Spleen (tissue), 11 donors: ENCODE data around the gene PGS1. TPM values are rescaled to one million over a fixed set of nuclear protein-coding genes. Genes with fewer than 3 reads are reported as not detected.

ENCODE experiments used
- DNase-seq: peaks from one replicate; pipeline ENCODE4 v3.0.0-alpha.2; 2020
- H3K27ac ChIP-seq, 8 donors: fragments of 200-600 bp; sonication (generic) in 7 of 8; 1 replicate in 4 of 8; 2 replicates in 4 of 8; pipeline versions ENCODE4 v1.5.0 to v1.8.0; 2016 to 2021; ENCODE audit warnings: inconsistent platforms in 4 of 8, mild to moderate bottlenecking in 4 of 8, moderate library complexity in 1 of 8
- H3K27me3 ChIP-seq, 7 donors: fragments of 200-600 bp; sonication (generic) in 6 of 7; replicated peaks in 1 of 7; 1 replicate in 4 of 7; 2 replicates in 3 of 7; pipeline versions ENCODE4 v1.5.0 to v1.8.0; 2016 to 2021; ENCODE audit warnings: inconsistent platforms in 3 of 7, mild to moderate bottlenecking in 1 of 7
- H3K36me3 ChIP-seq, 6 donors: fragments of 200-600 bp; sonication (generic) in 5 of 6; 1 replicate in 4 of 6; 2 replicates in 2 of 6; pipeline versions ENCODE4 v1.5.0 to v1.8.0; 2016 to 2021; ENCODE audit warnings: inconsistent platforms in 2 of 6
- H3K4me1 ChIP-seq, 6 donors: fragments of 200-600 bp; sonication (generic) in 5 of 6; 1 replicate in 3 of 6; 2 replicates in 3 of 6; pipeline versions ENCODE4 v1.5.0 to v1.8.0; 2016 to 2021; ENCODE audit warnings: inconsistent platforms in 3 of 6
- H3K4me3 ChIP-seq, 8 donors: fragments of 200-600 bp; sonication (generic) in 7 of 8; 1 replicate in 4 of 8; 2 replicates in 4 of 8; pipeline versions ENCODE4 v1.5.0 to v1.8.0; 2016 to 2021; ENCODE audit warnings: inconsistent platforms in 4 of 8, mild to moderate bottlenecking in 4 of 8, moderate library complexity in 2 of 8
- H3K9me3 ChIP-seq, 8 donors: fragments of 200-600 bp; sonication (generic) in 7 of 8; 1 replicate in 4 of 8; 2 replicates in 4 of 8; pipeline versions ENCODE4 v1.5.0 to v1.8.0; 2016 to 2021; ENCODE audit warnings: inconsistent platforms in 4 of 8
- CTCF ChIP-seq, 11 experiments: fragments of 200-600 bp in 7 of 11; fragments of 450-650 bp in 4 of 11; sonication (generic) in 4 of 11; IDR thresholded peaks in 8 of 11; conservative IDR thresholded peaks in 3 of 11; 1 replicate in 7 of 11; 2 replicates in 4 of 11; pipeline versions ENCODE4 v1.4.0 to v1.8.0; 2016 to 2021; ENCODE audit warnings: antibody characterized with exemption in 11 of 11, inconsistent platforms in 4 of 11, mild to moderate bottlenecking in 1 of 11
- POLR2A ChIP-seq, 3 donors: fragments of 450-650 bp; IDR thresholded peaks; one replicate each; pipeline ENCODE4 v1.5.1; 2017; ENCODE audit warnings: antibody characterized with exemption in 3 of 3, mild to moderate bottlenecking in 1 of 3
- POLR2AphosphoS5 ChIP-seq, 3 donors: sonication (generic); formaldehyde crosslinking; IDR thresholded peaks; one replicate each; pipeline ENCODE4 v1.5.1; 2017; ENCODE audit warnings: antibody characterized with exemption in 3 of 3
- WGBS, 5 donors: extraction: QIAGEN DNeasy Blood & Tissue Kit in 3 of 5; methylation state at CpG; one replicate each; pipeline versions ENCODE4 v1.1.5 to v1.1.7; 2013 to 2018; 5-methylcytosine and 5-hydroxymethylcytosine counted together
- intact Hi-C: fragments of 100-400 bp; cut with DNase I; formaldehyde crosslinking; loops from one replicate; pipeline ENCODE4 v1.15.0; 2023; ENCODE audit warnings: low total_unique reads
- polyA plus RNA-seq, 3 donors: library from polyadenylated mRNA; stranded (reverse); fragments of 200-250 nt; gene quantifications; one replicate each; pipeline ENCODE4 v1.2.1, GENCODE V29; 2013
- total RNA-seq, 7 donors: library from RNA; depleted of rRNA in 3 of 7; stranded (reverse); fragments of >200 nt in 3 of 7; fragmentation: NEBNext Ultra II Directional in 4 of 7; extraction: Animal tissue kit (Norgen Biotek cat#: 25700) in 4 of 7; gene quantifications; one replicate each; pipeline versions ENCODE4 v1.1.0 to v1.2.1, GENCODE V29; 2016 to 2021
- donor health status: healthy with polysubstance abuse.
- donor health status: DM: no; HTN: no; CAD: no; lungs with moderate emphysema.
- donor health status: DM: no; HTN: no; CAD: no.
- donor health status: Bipolar disorder and iron deficiency.
- donor health status: healthy.
- donor health status: DM: no; HTN: no; CAD: no.
- donor health status: DM: yes; HTN: yes; CAD: no.

PGS1 gene
- total and polyA plus RNA-seq, 10 donors, result 20.0 to 217 (median 109) TPM

- H3K27me3 ChIP-seq, result peaks cover 0 to 5% (median 0%) of the 10 kb centered on the region in 7 donors
- H3K4me1 ChIP-seq, result peaks cover 2 to 48% (median 28%) of the 10 kb centered on the region in 6 donors
- TF ChIP-seq POLR2A (IDR thresholded peaks at IDR 0.05), result no peak
- no peak for TF ChIP-seq CTCF (IDR thresholded peaks at IDR 0.05 in 8 of 11, conservative IDR thresholded peaks at IDR 0.05 in 3 of 11)
- no peak for TF ChIP-seq POLR2AphosphoS5 (IDR thresholded peaks at IDR 0.05)
- intact Hi-C loops, result no loop called here
- WGBS, 5 donors, result 69 to 91% (median 80%) methylated on average over 6 of the region's 6 CpGs
- DNase-seq, result no peak
- peak overlapping the region in 3 of 8 donors; percentile 97 to 99 (median 99) for H3K27ac ChIP-seq
- H3K9me3 ChIP-seq, result no peaks in the 10 kb centered on the region
- no peaks in the 10 kb centered on the region for H3K36me3 ChIP-seq
- H3K4me3 ChIP-seq, result no peak overlapping the region
These were observed 4.3 kb upstream of the PGS1 start for GRCh38 chr17:78374189-78374588.

GRCh38 chr17:78374631-78375274 is 3.7 kb upstream of the PGS1 start:
- no peaks in the 10 kb centered on the region for H3K36me3 ChIP-seq
- no peak for DNase-seq
- no peaks in the 10 kb centered on the region for H3K27me3 ChIP-seq
- H3K9me3 ChIP-seq, result no peaks in the 10 kb centered on the region
- no peak overlapping the region for H3K4me3 ChIP-seq
- H3K4me1 ChIP-seq, result peaks cover 8 to 53% (median 34%) of the 10 kb centered on the region in 6 donors
- no peak for TF ChIP-seq CTCF (IDR thresholded peaks at IDR 0.05 in 8 of 11, conservative IDR thresholded peaks at IDR 0.05 in 3 of 11)
- TF ChIP-seq POLR2AphosphoS5 (IDR thresholded peaks at IDR 0.05), result peak in 2 of 3 donors; percentile 43 to 62
- TF ChIP-seq POLR2A (IDR thresholded peaks at IDR 0.05), result no peak
- intact Hi-C loops, result no loop called here
- WGBS, 5 donors, result 56 to 73% (median 62%) methylated on average over 14 of the region's 14 CpGs
- peak overlapping the region in 7 of 8 donors; percentile 55 to 99 (median 80) for H3K27ac ChIP-seq

GRCh38 chr17:78375401-78376151 is 2.9 kb upstream of the PGS1 start:
- H3K4me3 ChIP-seq, result peak overlapping the region in 1 of 8 donors; percentile 9
- no peaks in the 10 kb centered on the region for H3K9me3 ChIP-seq
- peak overlapping the region in 7 of 8 donors; percentile 55 to 99 (median 80) for H3K27ac ChIP-seq
- peaks cover 16 to 62% (median 42%) of the 10 kb centered on the region in 6 donors for H3K4me1 ChIP-seq
- H3K27me3 ChIP-seq, result no peaks in the 10 kb centered on the region
- no peak for TF ChIP-seq POLR2A (IDR thresholded peaks at IDR 0.05)
- TF ChIP-seq POLR2AphosphoS5 (IDR thresholded peaks at IDR 0.05), result peak in 1 of 3 donors; percentile 72
- WGBS, 5 donors, result 41 to 71% (median 56%) methylated on average over 9 of the region's 9 CpGs
- intact Hi-C loops, result no loop called here
- peaks cover 0 to 5% (median 0%) of the 10 kb centered on the region in 6 donors for H3K36me3 ChIP-seq
- DNase-seq, result peak; percentile 84

GRCh38 chr17:78376161-78376560 is 2.3 kb upstream of the PGS1 start:
- Histone ChIP-seq H3K4me1 (peaks cover 22 to 67% (median 48%) of the 10 kb centered on the region in 6 donors), H3K4me3 (no peak overlapping the region), H3K9me3 (no peaks in the 10 kb centered on the region), H3K27ac (peak overlapping the region in 7 of 8 donors; percentile 55 to 99 (median 80)), H3K36me3 (peaks cover 0 to 11% (median 0%) of the 10 kb centered on the region in 6 donors), H3K27me3 (no peaks in the 10 kb centered on the region)
- DNase-seq, result no peak
- intact Hi-C loops, result no loop called here
- WGBS, 5 donors, result 77 to 88% (median 84%) methylated on average over 5 of the region's 5 CpGs
- TF ChIP-seq CTCF (IDR thresholded peaks at IDR 0.05 in 8 of 11, conservative IDR thresholded peaks at IDR 0.05 in 3 of 11) (no peak), POLR2A (IDR thresholded peaks at IDR 0.05) (no peak), POLR2AphosphoS5 (IDR thresholded peaks at IDR 0.05) (no peak)
